ENCODE results near the gene DCUN1D3.

The DCUN1D3 gene

GRCh38 chr16:20857281-20857680 lies 42.9 kb downstream of the DCUN1D3 start:
- Histone ChIP-seq H3K27me3 (replicated peaks; ENCODE audit: control insufficient read depth, insufficient read depth, low read length, poor library complexity, severe bottlenecking) (no peaks in the 10 kb centered on the region), H3K4me1 (ENCODE audit: control insufficient read depth, insufficient read depth, low read length, poor library complexity, severe bottlenecking) (no peaks in the 10 kb centered on the region), H3K27ac (ENCODE audit: insufficient read depth, low read length, poor library complexity, severe bottlenecking) (no peak overlapping the region), H3K4me3 (ENCODE audit: insufficient read depth, low read depth, low read length, poor library complexity, severe bottlenecking) (no peak overlapping the region), H3K36me3 (ENCODE audit: control insufficient read depth, insufficient read depth, low read length) (peaks cover 25% of the 10 kb centered on the region), H3K9me3 (ENCODE audit: control insufficient read depth, low read length) (no peaks in the 10 kb centered on the region)
- no peak for DNase-seq

GRCh38 chr16:20854963-20855362 lies 45.2 kb downstream of the DCUN1D3 start:
- Histone ChIP-seq H3K36me3 (ENCODE audit: control insufficient read depth, insufficient read depth, low read length) (peaks cover 5% of the 10 kb centered on the region), H3K4me3 (ENCODE audit: insufficient read depth, low read depth, low read length, poor library complexity, severe bottlenecking) (no peak overlapping the region), H3K9me3 (ENCODE audit: control insufficient read depth, low read length) (no peaks in the 10 kb centered on the region), H3K27me3 (replicated peaks; ENCODE audit: control insufficient read depth, insufficient read depth, low read length, poor library complexity, severe bottlenecking) (no peaks in the 10 kb centered on the region), H3K27ac (ENCODE audit: insufficient read depth, low read length, poor library complexity, severe bottlenecking) (no peak overlapping the region), H3K4me1 (ENCODE audit: control insufficient read depth, insufficient read depth, low read length, poor library complexity, severe bottlenecking) (no peaks in the 10 kb centered on the region)
- DNase-seq, result no peak

- no peaks in the 10 kb centered on the region for H3K27me3 ChIP-seq (replicated peaks; ENCODE audit: control insufficient read depth, insufficient read depth, low read length, poor library complexity, severe bottlenecking)
- DNase-seq, result no peak
- no peak overlapping the region for H3K27ac ChIP-seq (ENCODE audit: insufficient read depth, low read length, poor library complexity, severe bottlenecking)
- no peaks in the 10 kb centered on the region for H3K4me1 ChIP-seq (ENCODE audit: control insufficient read depth, insufficient read depth, low read length, poor library complexity, severe bottlenecking)
- no peaks in the 10 kb centered on the region for H3K9me3 ChIP-seq (ENCODE audit: control insufficient read depth, low read length)
- no peak overlapping the region for H3K4me3 ChIP-seq (ENCODE audit: insufficient read depth, low read depth, low read length, poor library complexity, severe bottlenecking)
- no peaks in the 10 kb centered on the region for H3K36me3 ChIP-seq (ENCODE audit: control insufficient read depth, insufficient read depth, low read length)
These were observed 46.1 kb downstream of the DCUN1D3 start for GRCh38 chr16:20853981-20854620.

GRCh38 chr16:20853143-20853542 lies 47.0 kb downstream of the DCUN1D3 start:
- no peaks in the 10 kb centered on the region for H3K9me3 ChIP-seq (ENCODE audit: control insufficient read depth, low read length)
- H3K36me3 ChIP-seq (ENCODE audit: control insufficient read depth, insufficient read depth, low read length), result no peaks in the 10 kb centered on the region
- H3K4me1 ChIP-seq (ENCODE audit: control insufficient read depth, insufficient read depth, low read length, poor library complexity, severe bottlenecking), result no peaks in the 10 kb centered on the region
- H3K4me3 ChIP-seq (ENCODE audit: insufficient read depth, low read depth, low read length, poor library complexity, severe bottlenecking), result no peak overlapping the region
- no peak for DNase-seq
- no peaks in the 10 kb centered on the region for H3K27me3 ChIP-seq (replicated peaks; ENCODE audit: control insufficient read depth, insufficient read depth, low read length, poor library complexity, severe bottlenecking)
- H3K27ac ChIP-seq (ENCODE audit: insufficient read depth, low read length, poor library complexity, severe bottlenecking), result no peak overlapping the region

- H3K4me1 ChIP-seq (ENCODE audit: control insufficient read depth, insufficient read depth, low read length, poor library complexity, severe bottlenecking), result no peaks in the 10 kb centered on the region
- no peak overlapping the region for H3K27ac ChIP-seq (ENCODE audit: insufficient read depth, low read length, poor library complexity, severe bottlenecking)
- H3K4me3 ChIP-seq (ENCODE audit: insufficient read depth, low read depth, low read length, poor library complexity, severe bottlenecking), result no peak overlapping the region
- no peak for DNase-seq
- no peaks in the 10 kb centered on the region for H3K36me3 ChIP-seq (ENCODE audit: control insufficient read depth, insufficient read depth, low read length)
- H3K9me3 ChIP-seq (ENCODE audit: control insufficient read depth, low read length), result no peaks in the 10 kb centered on the region
- no peaks in the 10 kb centered on the region for H3K27me3 ChIP-seq (replicated peaks; ENCODE audit: control insufficient read depth, insufficient read depth, low read length, poor library complexity, severe bottlenecking)
These were observed 48.6 kb downstream of the DCUN1D3 start for GRCh38 chr16:20851601-20852000.

DNA sequence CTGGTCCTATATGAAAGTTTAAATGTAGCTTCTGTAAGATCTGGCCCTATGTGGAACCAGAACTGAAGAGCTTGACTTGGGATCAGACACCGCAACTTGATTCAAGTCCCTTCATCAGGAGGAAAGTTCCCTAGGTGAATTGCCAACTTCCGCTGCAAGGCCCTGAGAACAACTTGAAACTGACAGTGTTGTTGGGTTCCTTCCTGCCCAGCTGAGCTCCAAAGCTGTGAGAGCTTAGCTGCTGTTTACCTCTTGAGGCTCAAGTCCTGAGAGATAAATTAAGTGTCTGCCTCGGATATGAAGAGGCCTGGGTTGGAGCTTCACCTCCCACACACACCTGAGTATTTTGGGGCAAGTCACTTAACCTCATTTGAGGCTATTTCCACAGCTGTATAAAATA lies 49.2 kb downstream of the DCUN1D3 start:
- Histone ChIP-seq H3K36me3 (ENCODE audit: control insufficient read depth, insufficient read depth, low read length) (no peaks in the 10 kb centered on the region), H3K27ac (ENCODE audit: insufficient read depth, low read length, poor library complexity, severe bottlenecking) (no peak overlapping the region), H3K4me1 (ENCODE audit: control insufficient read depth, insufficient read depth, low read length, poor library complexity, severe bottlenecking) (no peaks in the 10 kb centered on the region), H3K27me3 (replicated peaks; ENCODE audit: control insufficient read depth, insufficient read depth, low read length, poor library complexity, severe bottlenecking) (no peaks in the 10 kb centered on the region), H3K4me3 (ENCODE audit: insufficient read depth, low read depth, low read length, poor library complexity, severe bottlenecking) (no peak overlapping the region), H3K9me3 (ENCODE audit: control insufficient read depth, low read length) (no peaks in the 10 kb centered on the region)
- DNase-seq, result no peak

GRCh38 chr16:20849589-20850390 lies 50.4 kb downstream of the DCUN1D3 start:
- Histone ChIP-seq H3K27me3 (replicated peaks; ENCODE audit: control insufficient read depth, insufficient read depth, low read length, poor library complexity, severe bottlenecking) (no peaks in the 10 kb centered on the region), H3K36me3 (ENCODE audit: control insufficient read depth, insufficient read depth, low read length) (no peaks in the 10 kb centered on the region), H3K27ac (ENCODE audit: insufficient read depth, low read length, poor library complexity, severe bottlenecking) (no peak overlapping the region), H3K4me3 (ENCODE audit: insufficient read depth, low read depth, low read length, poor library complexity, severe bottlenecking) (no peak overlapping the region), H3K9me3 (ENCODE audit: control insufficient read depth, low read length) (no peaks in the 10 kb centered on the region), H3K4me1 (ENCODE audit: control insufficient read depth, insufficient read depth, low read length, poor library complexity, severe bottlenecking) (no peaks in the 10 kb centered on the region)
- DNase-seq, result peak; percentile 9 to 40 (median 15)

DNA sequence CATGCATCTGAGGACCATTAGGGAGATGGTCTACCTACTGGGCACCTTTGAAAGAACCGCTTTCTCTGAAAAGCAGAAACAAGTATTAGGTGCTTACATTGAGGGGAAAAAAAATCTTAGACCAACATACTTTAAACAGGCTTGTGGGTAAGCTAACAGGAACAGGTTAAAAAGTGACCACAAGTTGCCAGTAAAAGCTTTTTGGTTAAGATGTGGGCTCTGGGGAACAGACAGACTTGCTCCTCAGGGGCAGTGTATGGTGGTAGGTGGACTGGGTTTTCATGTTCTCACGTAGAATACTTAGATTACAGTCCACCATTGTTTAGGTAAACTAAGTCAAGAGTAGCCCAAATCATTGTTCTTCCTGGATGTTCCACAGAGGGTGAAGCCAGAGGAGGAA lies 52.6 kb downstream of the DCUN1D3 start:
- Histone ChIP-seq H3K4me3 (ENCODE audit: insufficient read depth, low read depth, low read length, poor library complexity, severe bottlenecking) (no peak overlapping the region), H3K27ac (ENCODE audit: insufficient read depth, low read length, poor library complexity, severe bottlenecking) (no peak overlapping the region), H3K9me3 (ENCODE audit: control insufficient read depth, low read length) (no peaks in the 10 kb centered on the region), H3K27me3 (replicated peaks; ENCODE audit: control insufficient read depth, insufficient read depth, low read length, poor library complexity, severe bottlenecking) (no peaks in the 10 kb centered on the region), H3K4me1 (ENCODE audit: control insufficient read depth, insufficient read depth, low read length, poor library complexity, severe bottlenecking) (no peaks in the 10 kb centered on the region), H3K36me3 (ENCODE audit: control insufficient read depth, insufficient read depth, low read length) (no peaks in the 10 kb centered on the region)
- DNase-seq, result no peak

- H3K36me3 ChIP-seq (ENCODE audit: control insufficient read depth, insufficient read depth, low read length), result no peaks in the 10 kb centered on the region
- no peak overlapping the region for H3K4me3 ChIP-seq (ENCODE audit: insufficient read depth, low read depth, low read length, poor library complexity, severe bottlenecking)
- DNase-seq, result no peak
- no peak overlapping the region for H3K27ac ChIP-seq (ENCODE audit: insufficient read depth, low read length, poor library complexity, severe bottlenecking)
- no peaks in the 10 kb centered on the region for H3K27me3 ChIP-seq (replicated peaks; ENCODE audit: control insufficient read depth, insufficient read depth, low read length, poor library complexity, severe bottlenecking)
- no peaks in the 10 kb centered on the region for H3K4me1 ChIP-seq (ENCODE audit: control insufficient read depth, insufficient read depth, low read length, poor library complexity, severe bottlenecking)
- no peaks in the 10 kb centered on the region for H3K9me3 ChIP-seq (ENCODE audit: control insufficient read depth, low read length)
These were observed 53.6 kb downstream of the DCUN1D3 start for GRCh38 chr16:20846551-20846950.

DNA sequence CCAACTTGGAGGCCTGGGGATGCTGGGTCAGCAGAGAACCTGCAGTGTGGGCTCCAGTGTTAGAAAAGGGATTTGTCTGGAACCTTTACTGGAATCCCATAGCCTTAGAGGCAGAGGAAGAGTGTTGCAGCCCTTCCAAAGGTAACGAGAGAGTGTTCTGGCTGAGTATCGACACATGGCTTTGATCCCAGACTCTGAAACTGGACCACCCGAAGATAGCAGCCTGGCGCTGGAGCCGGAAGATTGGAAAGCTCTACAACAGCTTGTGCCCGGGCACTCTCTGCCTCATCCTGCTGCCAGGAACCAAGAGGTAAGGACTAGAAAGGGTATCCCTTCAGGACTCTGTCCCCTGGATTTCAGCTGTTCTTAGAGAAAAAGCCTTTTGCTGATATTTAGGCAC lies 54.1 kb downstream of the DCUN1D3 start:
- no peak overlapping the region for H3K27ac ChIP-seq (ENCODE audit: insufficient read depth, low read length, poor library complexity, severe bottlenecking)
- H3K4me3 ChIP-seq (ENCODE audit: insufficient read depth, low read depth, low read length, poor library complexity, severe bottlenecking), result no peak overlapping the region
- H3K27me3 ChIP-seq (replicated peaks; ENCODE audit: control insufficient read depth, insufficient read depth, low read length, poor library complexity, severe bottlenecking), result no peaks in the 10 kb centered on the region
- H3K36me3 ChIP-seq (ENCODE audit: control insufficient read depth, insufficient read depth, low read length), result no peaks in the 10 kb centered on the region
- no peaks in the 10 kb centered on the region for H3K9me3 ChIP-seq (ENCODE audit: control insufficient read depth, low read length)
- no peaks in the 10 kb centered on the region for H3K4me1 ChIP-seq (ENCODE audit: control insufficient read depth, insufficient read depth, low read length, poor library complexity, severe bottlenecking)
- no peak for DNase-seq
